Activated CD4-positive, CD25-positive, alpha-beta regulatory T cell (primary cell): Measurements from ENCODE around the gene SEMA5A.

Source experiments
- DNase-seq, 4 experiments: peaks; one replicate each; lab custom pipeline; 2025; lab: John Stamatoyannopoulos, UW

The SEMA5A gene

GRCh38 chr5:9545992-9546851, at the start of gene SEMA5A:
Gene SEMA5A, minus strand, starts transcription at chr5:9546075. Its CDS starts 166,129 bp downstream, at chr5:9379946.
- no peak for DNase-seq

- DNase-seq: no peak
Observed at GRCh38 chr5:9594913-9595312, 49.0 kb upstream of the SEMA5A start.

DNA sequence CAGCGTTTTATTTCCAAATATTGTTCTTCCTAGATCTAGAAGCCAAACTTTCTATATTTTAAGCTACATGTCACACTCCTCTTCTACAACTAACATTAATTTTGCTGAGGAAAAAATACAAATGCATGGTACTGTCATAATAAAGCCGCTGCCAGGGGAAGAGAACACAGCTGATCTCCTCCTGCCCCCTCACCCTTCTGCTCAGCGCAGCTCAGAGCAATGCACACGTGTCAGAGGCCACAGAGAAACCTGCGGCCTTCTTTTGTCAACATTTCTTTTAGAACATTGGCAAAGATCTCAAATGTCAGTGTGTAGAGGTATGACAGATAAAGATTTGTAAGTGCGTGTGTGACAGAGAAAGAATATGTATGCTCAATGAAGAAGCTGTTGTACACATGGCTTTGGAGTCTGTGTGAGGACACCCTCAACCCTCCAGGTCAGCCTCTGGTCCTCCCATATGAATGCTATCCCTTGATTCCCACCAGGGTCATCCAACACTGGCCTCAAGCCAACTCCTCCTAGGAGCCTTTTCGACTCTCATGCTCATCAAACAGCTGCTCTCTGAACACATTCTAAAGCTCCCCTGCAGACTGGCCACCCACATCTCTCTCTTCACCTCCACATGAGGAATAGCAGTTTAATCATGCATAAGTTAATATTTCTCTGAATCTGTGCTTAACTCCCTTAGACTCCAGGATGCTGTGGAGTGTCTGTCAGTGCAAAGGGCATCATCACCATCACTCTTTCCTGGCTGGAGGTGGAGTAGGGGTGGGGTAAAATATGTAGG, 43.4 kb upstream of the SEMA5A start:
- no peak for DNase-seq

DNA sequence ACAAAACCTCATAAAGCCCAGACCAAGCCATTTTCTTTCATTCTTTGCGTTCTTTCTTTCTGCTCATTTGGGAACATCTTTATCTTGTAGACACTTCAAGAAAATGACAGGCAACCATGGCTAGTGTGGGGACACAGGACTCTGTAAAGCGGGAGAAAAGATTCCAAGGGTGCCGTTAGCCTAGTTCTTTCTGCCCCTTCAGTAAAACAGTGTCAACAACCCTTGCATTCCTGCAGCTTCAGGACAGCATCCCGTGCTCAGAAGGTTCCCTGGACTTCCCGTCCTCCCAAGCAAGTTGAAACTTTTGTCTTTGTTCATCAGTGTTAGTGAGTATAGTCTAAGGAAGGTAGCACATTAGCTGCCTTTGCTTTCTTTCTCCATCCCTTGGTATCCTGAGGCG, 42.4 kb upstream of the SEMA5A start:
- DNase-seq: no peak

DNA sequence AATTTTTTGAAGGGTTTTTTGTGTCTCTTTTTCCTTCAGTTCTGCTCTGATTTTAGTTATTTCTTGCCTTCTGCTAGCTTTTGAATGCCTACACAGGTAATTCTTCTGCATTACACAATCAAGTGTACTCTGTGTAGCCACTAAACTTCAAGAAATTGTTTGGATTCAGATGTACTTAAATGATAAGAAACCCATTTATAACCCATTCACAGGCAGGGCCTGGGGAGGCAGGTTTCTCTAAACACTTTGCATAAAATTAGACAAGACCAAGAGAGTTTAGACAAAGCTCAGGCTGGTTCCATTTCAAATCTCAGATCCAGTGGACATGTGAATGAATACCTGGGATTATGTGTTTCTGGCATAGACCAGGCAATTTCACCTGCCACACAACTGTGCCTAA, 41.3 kb upstream of the SEMA5A start:
- no peak for DNase-seq

DNA sequence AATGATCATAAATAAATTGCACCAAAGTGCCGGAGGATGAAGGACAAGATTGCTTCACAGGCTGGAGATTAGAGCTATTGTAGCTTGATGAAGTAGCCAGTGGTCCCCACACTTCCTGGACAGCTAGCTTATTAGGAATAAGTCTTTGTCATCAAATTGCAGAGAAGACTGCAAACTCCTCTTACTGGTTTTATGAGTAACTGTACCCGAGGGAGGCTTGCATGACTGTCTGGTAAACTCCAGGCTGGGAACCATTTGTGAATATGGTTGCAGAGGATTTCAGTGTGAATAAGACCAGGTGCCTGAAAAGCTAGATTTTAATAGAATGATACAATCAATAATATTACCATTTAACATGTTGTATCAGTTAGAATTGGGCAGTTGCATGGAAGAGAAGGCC, 36.5 kb upstream of the SEMA5A start:
- no peak for DNase-seq

DNA sequence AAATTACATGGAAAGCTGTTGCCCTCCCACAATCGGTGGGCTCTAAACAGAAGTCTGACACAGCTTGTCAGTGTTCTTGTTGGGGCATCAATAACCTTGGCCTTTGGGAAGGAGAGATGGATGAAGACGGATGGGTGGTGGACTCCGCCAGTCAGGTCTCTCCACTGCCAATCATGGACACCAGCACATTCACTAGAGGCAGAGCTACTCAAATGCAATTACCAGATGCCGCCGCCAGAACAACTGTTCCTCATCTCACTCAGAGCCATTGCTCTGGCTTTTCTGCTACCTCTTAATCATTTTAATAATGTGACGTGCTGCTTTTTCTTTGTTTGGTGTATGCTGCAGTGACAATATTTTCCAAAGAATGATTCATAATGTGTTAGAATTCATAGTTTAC, 27.9 kb upstream of the SEMA5A start:
- DNase-seq: no peak

- DNase-seq: no peak
Observed at GRCh38 chr5:9572246-9572645, 26.4 kb upstream of the SEMA5A start.

DNA sequence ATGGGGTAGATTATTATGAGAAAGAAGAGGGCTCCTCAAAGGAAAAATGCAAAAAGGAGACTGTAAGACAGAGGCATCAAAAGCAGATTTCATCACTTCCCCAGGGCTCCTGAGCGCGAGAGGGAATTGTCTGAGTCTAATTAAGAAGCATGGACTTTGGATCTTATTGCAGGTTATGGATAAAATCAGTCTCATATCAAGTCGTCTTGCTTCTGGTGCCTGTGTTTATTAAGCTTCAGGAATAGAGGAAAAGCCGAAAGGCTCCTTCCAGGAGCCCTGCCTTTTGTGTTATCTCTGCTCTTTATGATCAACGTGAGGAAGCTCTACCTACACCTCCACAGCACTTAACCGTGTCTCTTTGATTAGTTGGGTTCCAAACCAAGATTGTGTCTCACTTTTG, 25.0 kb upstream of the SEMA5A start:
- DNase-seq: no peak

- DNase-seq: no peak
Observed at GRCh38 chr5:9567039-9567438, 21.2 kb upstream of the SEMA5A start.

DNA sequence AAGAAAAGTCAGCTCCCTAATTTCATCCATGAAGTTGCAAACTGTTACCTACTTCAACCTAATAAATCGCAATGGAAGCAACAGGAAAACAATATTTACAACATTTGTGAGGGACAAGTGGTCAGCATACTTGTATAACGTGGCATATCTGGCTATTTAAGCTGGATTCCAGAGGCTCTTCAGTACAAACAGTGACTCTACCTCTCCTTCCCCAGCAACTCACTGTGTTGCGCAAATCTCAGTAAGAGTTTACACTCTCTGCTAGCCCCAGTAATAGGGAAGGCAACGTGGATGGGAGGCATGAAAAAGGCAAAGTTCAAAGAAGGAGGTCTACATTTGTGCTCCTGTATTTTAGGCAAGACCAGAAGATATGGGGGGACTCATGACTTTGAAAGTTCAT, 18.9 kb upstream of the SEMA5A start:
- no peak for DNase-seq

GRCh38 chr5:9562141-9562540, 16.3 kb upstream of the SEMA5A start:
- no peak for DNase-seq

DNA sequence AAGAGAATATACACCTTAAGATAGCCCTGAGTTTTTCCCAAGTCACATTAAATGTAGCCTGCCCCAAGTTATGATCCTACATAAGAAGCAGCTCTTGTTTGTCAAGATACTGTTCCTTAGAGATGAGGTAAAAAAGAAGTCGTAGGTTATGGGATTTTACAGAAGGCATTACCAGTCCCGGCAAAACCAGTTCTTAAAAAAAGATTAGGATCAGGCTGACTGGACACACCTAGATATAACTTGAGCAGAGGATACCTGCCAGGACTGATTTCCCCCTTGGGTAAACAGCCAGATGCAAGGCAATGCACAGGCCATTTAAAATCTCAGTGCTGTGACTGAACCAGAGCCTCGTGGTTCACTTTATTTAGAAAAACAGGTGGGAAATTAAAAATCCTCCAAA, 14.1 kb upstream of the SEMA5A start:
- DNase-seq: no peak

DNA sequence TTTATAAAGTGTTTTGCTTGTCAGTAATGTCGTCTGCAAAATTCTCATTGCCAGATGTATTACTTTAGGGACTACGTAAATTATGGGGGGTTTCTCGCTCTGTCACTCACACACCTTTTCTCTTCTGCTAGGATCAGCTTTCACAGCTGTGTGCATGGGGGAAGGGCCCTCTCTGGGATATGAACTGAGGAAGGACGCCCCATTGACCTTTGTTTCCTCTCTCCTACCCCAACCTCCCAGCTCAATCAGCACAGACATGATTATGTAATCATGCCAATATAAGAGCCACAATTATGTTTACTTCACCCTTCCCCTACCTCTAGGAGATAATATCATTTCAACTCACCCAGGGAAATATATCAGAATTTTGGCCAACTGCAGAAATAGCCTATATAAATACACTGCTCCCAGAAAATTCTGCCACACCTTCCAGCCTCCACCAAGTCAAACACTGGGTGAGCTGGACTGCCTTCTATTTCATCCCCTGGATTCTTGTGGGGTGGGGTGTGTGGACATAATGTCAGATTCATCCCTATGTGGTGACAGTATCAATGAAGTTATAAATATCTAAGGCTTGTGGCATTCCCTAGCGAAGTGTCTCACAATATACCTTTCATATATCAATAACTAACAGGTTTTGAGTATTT, 12.6 kb upstream of the SEMA5A start:
- no peak for DNase-seq

DNA sequence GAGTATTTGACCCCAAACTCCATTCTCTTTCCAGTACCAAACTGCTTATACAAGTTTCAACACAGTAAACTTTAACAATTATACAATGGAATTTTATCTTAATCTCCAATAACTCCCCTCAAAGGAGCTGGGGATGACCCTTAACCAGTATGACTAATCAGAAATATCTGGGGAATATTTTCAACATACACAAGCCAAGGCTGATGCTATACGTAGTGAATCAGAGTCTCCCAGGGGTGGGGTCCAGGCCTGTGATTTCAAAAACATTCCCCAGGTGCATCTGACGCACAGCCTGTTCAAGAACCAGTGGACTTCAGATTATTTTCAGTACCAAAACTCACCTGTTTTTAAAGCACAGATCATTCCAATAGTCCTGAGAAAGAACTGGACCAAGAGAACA, 11.8 kb upstream of the SEMA5A start:
- DNase-seq: no peak

DNA sequence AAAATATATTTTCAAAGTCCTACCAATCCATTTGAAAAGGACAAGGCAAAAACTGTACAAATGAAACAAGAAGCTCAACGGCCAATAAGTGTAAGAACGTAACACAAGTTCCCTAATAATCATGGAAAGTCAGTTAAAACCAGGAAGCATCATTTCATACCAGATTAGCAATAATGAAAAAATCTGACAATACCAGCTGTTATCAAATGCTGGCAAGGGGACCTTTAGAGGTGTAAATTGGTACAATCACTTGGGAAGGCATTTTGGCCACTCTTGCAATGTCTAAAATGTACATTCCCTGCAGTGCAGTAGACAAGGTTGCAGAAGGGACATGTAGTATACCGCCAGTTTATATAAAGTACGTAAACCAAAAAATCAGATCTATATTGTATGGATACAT, 10.1 kb upstream of the SEMA5A start:
- DNase-seq: no peak

DNA sequence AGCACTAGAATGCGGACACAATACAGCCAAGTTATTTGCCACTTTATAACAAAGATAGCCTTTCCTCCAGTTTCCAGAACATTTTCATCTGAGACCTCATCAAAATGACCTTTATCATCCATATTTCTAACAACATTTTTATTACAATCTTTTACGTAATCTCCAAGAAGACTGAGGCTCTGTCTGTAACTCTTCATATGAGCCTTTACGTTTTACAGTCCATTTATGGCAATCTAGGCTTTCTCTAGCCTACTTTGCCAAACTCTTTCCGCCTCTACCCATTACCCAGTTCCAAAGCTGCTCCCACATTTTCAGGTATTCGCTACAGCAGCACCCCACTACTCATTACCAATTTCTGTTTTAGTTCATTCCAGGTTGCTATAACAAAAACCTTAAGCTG, 8.2 kb upstream of the SEMA5A start:
- no peak for DNase-seq

DNA sequence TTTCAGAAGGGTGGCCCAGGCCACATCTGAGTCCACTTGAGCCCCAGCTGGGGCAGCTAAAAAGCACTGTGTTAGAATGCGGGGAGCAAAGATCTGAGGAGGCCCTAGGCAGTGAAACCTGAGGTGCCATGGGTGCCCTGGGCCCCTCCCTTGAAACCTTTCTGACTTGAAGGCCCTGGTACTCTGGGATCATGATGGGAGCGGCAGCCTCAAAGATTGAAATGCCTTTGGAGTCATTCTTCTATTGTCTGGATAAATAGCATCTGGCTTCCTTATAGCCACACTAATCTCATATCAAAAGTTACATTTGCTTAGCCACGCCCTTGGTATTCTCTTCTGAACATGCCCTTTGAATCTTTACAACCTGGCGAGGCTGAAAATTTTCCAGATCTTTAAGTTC, 7.7 kb upstream of the SEMA5A start:
- no peak for DNase-seq

GRCh38 chr5:9551567-9552537, 6.0 kb upstream of the SEMA5A start:
- DNase-seq: no peak

GRCh38 chr5:9549941-9550340, 4.1 kb upstream of the SEMA5A start:
- no peak for DNase-seq

- no peak for DNase-seq
Observed at GRCh38 chr5:9547122-9547947, 1.5 kb upstream of the SEMA5A start.
